Endothelial cell of umbilical vein (primary cell): ENCODE measurements around the gene BAMBI. TPM values are rescaled to one million over a fixed set of nuclear protein-coding genes. Genes with fewer than 3 reads are reported as not detected.

ENCODE experiments used
- BruUV-seq: library from RNA; stranded (reverse); fragments of 400-500 nt; replicated peaks from 2 replicates; lab custom pipeline; 2021; lab: Mats Ljungman, UMichigan
- CTCF ChIA-PET: fragments of 300-600, 350-600 bp; sonication (Branson Sonifier 250); formaldehyde crosslinking; loops from one replicate; lab custom pipeline; 2021; ENCODE audit warnings: antibody characterized with exemption, inconsistent platforms; lab: Charles Lee
- POLR2A ChIA-PET: fragments of 300-600, 350-600 bp; sonication (Branson Sonifier 250); formaldehyde crosslinking; loops from one replicate; lab custom pipeline; 2021; ENCODE audit warnings: antibody characterized with exemption, inconsistent platforms; lab: Charles Lee
- DNase-seq: peaks from one replicate; pipeline ENCODE4 v3.0.0-alpha.2; 2011; ENCODE audit warnings: low read depth, low spot score
- FAIRE-seq: peaks from 2 replicates; lab custom pipeline; 2011; peaks lifted over from hg19 to GRCh38; lab: Jason Lieb, UNC
- H2AFZ ChIP-seq: 2 replicates; pipeline ENCODE4 v1.6.0; 2012; ENCODE audit warnings: low read depth, low read length, control low read depth, inconsistent platforms
- H3K27ac ChIP-seq: 2 replicates; pipeline ENCODE4 v1.5.1; 2011; ENCODE audit warnings: low read depth, mild to moderate bottlenecking, control low read depth, low read length, moderate library complexity; ENCODE audit not compliant: insufficient read depth
- H3K27me3 ChIP-seq, 2 experiments: 2 replicates each; pipeline versions ENCODE4 v1.6.0 to v1.6.1; 2011; ENCODE audit warnings: low read length in 2 of 2, mixed read lengths in 1 of 2; ENCODE audit not compliant: control insufficient read depth in 2 of 2, insufficient read depth in 2 of 2
- H3K36me3 ChIP-seq, 2 experiments: 2 replicates in 1 of 2; 3 replicates in 1 of 2; pipeline ENCODE4 v1.5.1; 2011; ENCODE audit warnings: low read length in 2 of 2, mild to moderate bottlenecking in 1 of 2, moderate library complexity in 1 of 2; ENCODE audit not compliant: control insufficient read depth in 2 of 2, insufficient read depth in 2 of 2; ENCODE audit errors: extremely low read depth in 1 of 2
- H3K4me1 ChIP-seq: 3 replicates; pipeline ENCODE4 v1.5.1; 2011; ENCODE audit warnings: mild to moderate bottlenecking, low read length; ENCODE audit not compliant: control insufficient read depth, insufficient read depth; ENCODE audit errors: extremely low read depth
- H3K4me2 ChIP-seq: 2 replicates; pipeline ENCODE4 v1.6.1; 2011; ENCODE audit warnings: low read length, control low read depth, mixed read lengths; ENCODE audit not compliant: insufficient read depth
- H3K4me3 ChIP-seq, 3 experiments: fragments of 200-600 bp in 1 of 3; sonication (generic), shearing (Covaris generic) in 1 of 3; replicated peaks in 1 of 3; 2 replicates each; pipeline ENCODE4 v1.5.1; 2011 to 2016; ENCODE audit warnings: control low read depth in 3 of 3, low read length in 3 of 3, mild to moderate bottlenecking in 2 of 3, inconsistent platforms in 1 of 3, low read depth in 1 of 3, moderate library complexity in 1 of 3; ENCODE audit not compliant: insufficient read depth in 1 of 3
- H3K79me2 ChIP-seq: 2 replicates; pipeline ENCODE4 v1.6.0; 2012; ENCODE audit warnings: low read length, inconsistent platforms; ENCODE audit not compliant: control insufficient read depth, insufficient read depth
- H3K9ac ChIP-seq: replicated peaks from 2 replicates; pipeline ENCODE3; 2011; ENCODE audit warnings: low read length, control low read depth; ENCODE audit not compliant: insufficient read depth; ENCODE audit errors: extremely low read depth
- H3K9me1 ChIP-seq: replicated peaks from 3 replicates; pipeline ENCODE4 v1.6.0; 2011; ENCODE audit warnings: mild to moderate bottlenecking, low read length; ENCODE audit not compliant: control insufficient read depth, insufficient read depth; ENCODE audit errors: extremely low read depth
- H3K9me3 ChIP-seq: replicated peaks from 2 replicates; pipeline ENCODE4 v1.5.1; 2012; ENCODE audit warnings: low read length, inconsistent platforms; ENCODE audit not compliant: control insufficient read depth, insufficient read depth
- H4K20me1 ChIP-seq: replicated peaks from 2 replicates; pipeline ENCODE3; 2011; ENCODE audit warnings: mild to moderate bottlenecking, low read length; ENCODE audit not compliant: control insufficient read depth, insufficient read depth; ENCODE audit errors: extremely low read depth
- EZH2 ChIP-seq: IDR thresholded peaks from 2 replicates; pipeline ENCODE4 v1.6.1; 2012; ENCODE audit warnings: borderline replicate concordance, low read depth, mild to moderate bottlenecking, moderate library complexity, low read length, inconsistent platforms; ENCODE audit not compliant: severe bottlenecking
- FOS ChIP-seq: IDR thresholded peaks from 2 replicates; pipeline ENCODE4 v1.6.1; 2011; ENCODE audit warnings: mild to moderate bottlenecking, low read length, moderate library complexity, borderline replicate concordance; ENCODE audit not compliant: insufficient read depth
- GATA2 ChIP-seq: IDR thresholded peaks from 2 replicates; pipeline ENCODE4 v1.7.0; 2011; ENCODE audit warnings: low read depth, mild to moderate bottlenecking, moderate library complexity, mixed read lengths, low read length; ENCODE audit not compliant: insufficient read length, insufficient read depth
- JUN ChIP-seq: IDR thresholded peaks from 2 replicates; pipeline ENCODE4 v1.6.1; 2011; ENCODE audit warnings: borderline replicate concordance, low read depth; ENCODE audit not compliant: insufficient read length, insufficient read depth
- MYC ChIP-seq: IDR thresholded peaks from one replicate; pipeline ENCODE4 v1.6.1; 2011; ENCODE audit warnings: mild to moderate bottlenecking, low read depth, low read length
- POLR2A ChIP-seq: IDR thresholded peaks from 2 replicates; pipeline ENCODE4 v1.6.1; 2012; ENCODE audit warnings: low read depth, mild to moderate bottlenecking, control low read depth, low read length
- POLR2AphosphoS5 ChIP-seq: IDR thresholded peaks from 2 replicates; pipeline ENCODE4 v1.6.1; 2012; ENCODE audit warnings: low read depth, mild to moderate bottlenecking, control low read depth, low read length, moderate library complexity; ENCODE audit not compliant: insufficient read depth
- dilution Hi-C: fragments of 300-500 bp; cut with MboI; formaldehyde crosslinking; loops from one replicate; pipeline ENCODE4 v1.15.0; 2019; ENCODE audit warnings: low sequenced_read_pairs; ENCODE audit not compliant: extremely low pct_ligation_motif_present
- intact Hi-C: fragments of 100-400 bp; cut with micrococcal nuclease; formaldehyde crosslinking; loops from one replicate; pipeline ENCODE4 v1.10.0; 2022
- polyA plus RNA-seq, 4 experiments: library from polyadenylated mRNA; depleted of rRNA in 3 of 4; stranded (reverse) in 3 of 4; unstranded in 1 of 4; fragments of >200 nt; gene quantifications; 2 replicates each; pipeline versions ENCODE4 v1.2.1 to v1.2.3, GENCODE V29; 2011 to 2012; ENCODE audit warnings: missing spikeins in 1 of 4
- total RNA-seq: library from RNA; stranded (reverse); gene quantifications from 2 replicates; pipeline ENCODE4 v1.2.3, GENCODE V29; 2021
- TF ChIP-seq, protein P1 (sequence below): IDR thresholded peaks from 2 replicates; pipeline ENCODE4 v1.6.1; 2011; ENCODE audit not compliant: insufficient read depth, insufficient read length
- TF ChIP-seq, protein P2 (sequence below), 2 donors: IDR thresholded peaks; 1 replicate in 1 of 2; 2 replicates in 1 of 2; pipeline ENCODE4 v1.5.1; 2011; ENCODE audit warnings: low read length in 2 of 2, mild to moderate bottlenecking in 2 of 2, moderate library complexity in 2 of 2, control low read depth in 1 of 2, inconsistent platforms in 1 of 2, low read depth in 1 of 2; ENCODE audit not compliant: insufficient read depth in 1 of 2; ENCODE audit errors: extremely low read depth in 1 of 2

BAMBI gene
- total and polyA plus RNA-seq, 2 donors (not counting 3 experiments of a cell fraction or from before 2014, with no cell fraction given): 3.2 to 4.3 TPM

DNA sequence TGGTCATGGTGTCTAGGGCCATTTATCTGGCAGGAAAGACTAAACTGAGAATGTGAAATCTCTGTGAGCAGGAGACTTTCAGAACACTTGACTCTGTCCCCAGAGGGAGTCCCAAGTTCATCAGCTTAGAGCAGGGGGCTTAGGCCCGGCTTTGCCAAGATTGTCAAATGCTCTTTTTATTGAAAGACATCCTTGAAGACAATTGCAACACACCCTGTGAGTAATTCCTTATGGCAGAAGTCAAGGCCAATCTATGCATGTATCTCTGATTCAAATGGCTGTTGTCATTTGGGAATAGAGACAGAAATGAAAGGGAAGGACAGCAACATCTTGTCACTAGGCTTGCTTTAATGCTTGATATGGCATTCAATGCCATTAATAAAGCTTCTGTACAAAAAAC is 33.7 kb downstream of the BAMBI start:
- no peaks in the 10 kb centered on the region for H3K9me1 ChIP-seq
- no TSS peak for BruUV-seq
- H3K4me1 ChIP-seq: no peaks in the 10 kb centered on the region
- no peaks in the 10 kb centered on the region for H4K20me1 ChIP-seq
- H3K27me3 ChIP-seq: no peaks in the 10 kb centered on the region
- dilution Hi-C loops: no loop called here
- intact Hi-C loops: no loop called here
- FAIRE-seq (no peak), DNase-seq (no peak)
- no peaks in the 10 kb centered on the region for H3K9me3 ChIP-seq
- CTCF ChIA-PET: no interaction called here
- no peak overlapping the region for H3K27ac ChIP-seq
- H3K4me3 ChIP-seq: no peak overlapping the region
- POLR2A ChIA-PET: no interaction called here
- no peak overlapping the region for H2AFZ ChIP-seq
- no peak overlapping the region for H3K4me2 ChIP-seq
- TF ChIP-seq POLR2AphosphoS5: no peak
- TF ChIP-seq POLR2A: no peak
- TF ChIP-seq, protein P1, sequence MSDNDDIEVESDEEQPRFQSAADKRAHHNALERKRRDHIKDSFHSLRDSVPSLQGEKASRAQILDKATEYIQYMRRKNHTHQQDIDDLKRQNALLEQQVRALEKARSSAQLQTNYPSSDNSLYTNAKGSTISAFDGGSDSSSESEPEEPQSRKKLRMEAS: no peak
- no peak for TF ChIP-seq GATA2
- TF ChIP-seq JUN: no peak
- TF ChIP-seq, protein P2, sequence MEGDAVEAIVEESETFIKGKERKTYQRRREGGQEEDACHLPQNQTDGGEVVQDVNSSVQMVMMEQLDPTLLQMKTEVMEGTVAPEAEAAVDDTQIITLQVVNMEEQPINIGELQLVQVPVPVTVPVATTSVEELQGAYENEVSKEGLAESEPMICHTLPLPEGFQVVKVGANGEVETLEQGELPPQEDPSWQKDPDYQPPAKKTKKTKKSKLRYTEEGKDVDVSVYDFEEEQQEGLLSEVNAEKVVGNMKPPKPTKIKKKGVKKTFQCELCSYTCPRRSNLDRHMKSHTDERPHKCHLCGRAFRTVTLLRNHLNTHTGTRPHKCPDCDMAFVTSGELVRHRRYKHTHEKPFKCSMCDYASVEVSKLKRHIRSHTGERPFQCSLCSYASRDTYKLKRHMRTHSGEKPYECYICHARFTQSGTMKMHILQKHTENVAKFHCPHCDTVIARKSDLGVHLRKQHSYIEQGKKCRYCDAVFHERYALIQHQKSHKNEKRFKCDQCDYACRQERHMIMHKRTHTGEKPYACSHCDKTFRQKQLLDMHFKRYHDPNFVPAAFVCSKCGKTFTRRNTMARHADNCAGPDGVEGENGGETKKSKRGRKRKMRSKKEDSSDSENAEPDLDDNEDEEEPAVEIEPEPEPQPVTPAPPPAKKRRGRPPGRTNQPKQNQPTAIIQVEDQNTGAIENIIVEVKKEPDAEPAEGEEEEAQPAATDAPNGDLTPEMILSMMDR (IDR thresholded peaks at IDR 0.05; ENCODE audit: extremely low read depth in 1 of 2, insufficient read depth in 1 of 2, low read depth in 1 of 2, low read length in 2 of 2): no peak
- TF ChIP-seq MYC: no peak
- TF ChIP-seq FOS: no peak
- TF ChIP-seq EZH2: no peak
- H3K9ac ChIP-seq: no peak overlapping the region
- no peaks in the 10 kb centered on the region for H3K79me2 ChIP-seq
- no peaks in the 10 kb centered on the region for H3K36me3 ChIP-seq
